GM21526 (cell line): ENCODE data around the gene KLF15.

Experiments used
- ATAC-seq: cut with Tn5 transposase; IDR thresholded peaks from one replicate; pipeline ENCODE4 v1.9.1; 2021; ENCODE audit warnings: moderate library complexity; ENCODE audit not compliant: unreplicated experiment, low FRiP score

KLF15 gene

DNA sequence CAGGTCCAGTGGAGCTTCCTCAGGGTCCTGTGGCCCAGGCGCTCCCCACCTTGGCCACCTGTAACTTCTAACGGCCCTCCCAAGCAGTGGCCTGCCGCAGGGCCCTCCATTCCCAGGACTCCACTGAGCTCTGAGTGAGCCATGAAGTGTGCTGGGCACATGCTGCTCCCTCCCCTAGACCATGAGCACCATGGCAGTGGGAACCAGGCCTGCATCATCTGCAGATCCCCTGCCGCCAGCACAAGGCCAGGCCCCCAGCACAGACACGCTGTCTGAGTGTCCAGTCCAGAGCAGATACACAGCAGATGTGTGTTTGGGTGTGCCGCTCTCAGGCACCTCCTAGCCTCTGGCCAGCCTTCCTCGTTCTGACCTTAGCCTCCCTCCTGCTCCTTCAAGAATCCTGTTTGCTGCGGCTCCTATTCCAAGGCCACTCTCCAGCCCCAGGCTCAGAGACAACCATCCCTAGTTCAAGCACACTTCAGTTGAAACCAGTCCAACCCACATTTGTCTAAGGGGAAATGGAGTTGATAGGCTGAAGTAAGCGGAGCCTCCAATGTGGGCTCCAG, 7.0 kb upstream of the KLF15 start:
- ATAC-seq, result no peak

DNA sequence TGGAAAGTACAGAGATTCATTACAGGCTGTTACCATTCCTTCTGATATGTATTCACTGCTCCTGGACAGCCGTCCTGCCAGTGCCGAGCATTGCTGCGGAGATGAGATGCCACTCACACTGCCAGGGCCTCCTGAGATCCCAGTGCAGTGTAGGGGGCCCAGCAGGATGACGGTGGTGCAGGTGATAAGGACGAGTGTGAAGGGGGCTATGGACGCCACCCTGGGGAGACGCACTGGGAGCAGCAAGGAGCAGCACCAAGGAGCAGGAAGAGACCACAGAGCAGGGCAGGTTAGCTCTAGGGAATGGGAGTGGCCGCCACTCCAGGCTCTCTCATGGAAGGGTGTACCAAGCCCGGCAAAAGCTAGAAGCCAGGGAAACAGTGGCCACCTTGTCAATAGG, 4.0 kb upstream of the KLF15 start:
- no peak for ATAC-seq

DNA sequence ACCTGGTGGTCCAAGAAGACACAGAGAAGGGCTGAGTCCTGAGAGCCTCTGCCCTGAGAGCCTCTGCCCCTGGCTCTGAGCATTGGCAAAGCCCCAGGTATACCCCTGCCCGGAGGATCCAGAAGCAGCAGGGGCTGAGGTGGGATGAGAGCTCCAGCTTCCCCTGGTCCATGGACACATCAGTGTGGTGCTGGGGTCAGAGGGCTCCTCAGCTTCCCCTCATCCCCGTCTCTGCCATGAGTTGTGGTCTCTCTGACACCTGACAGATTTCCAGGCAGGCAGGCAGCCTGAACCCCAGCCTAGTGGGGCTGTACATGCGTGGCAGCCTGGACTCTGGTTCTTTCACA, 3.5 kb upstream of the KLF15 start:
- ATAC-seq, result no peak

DNA sequence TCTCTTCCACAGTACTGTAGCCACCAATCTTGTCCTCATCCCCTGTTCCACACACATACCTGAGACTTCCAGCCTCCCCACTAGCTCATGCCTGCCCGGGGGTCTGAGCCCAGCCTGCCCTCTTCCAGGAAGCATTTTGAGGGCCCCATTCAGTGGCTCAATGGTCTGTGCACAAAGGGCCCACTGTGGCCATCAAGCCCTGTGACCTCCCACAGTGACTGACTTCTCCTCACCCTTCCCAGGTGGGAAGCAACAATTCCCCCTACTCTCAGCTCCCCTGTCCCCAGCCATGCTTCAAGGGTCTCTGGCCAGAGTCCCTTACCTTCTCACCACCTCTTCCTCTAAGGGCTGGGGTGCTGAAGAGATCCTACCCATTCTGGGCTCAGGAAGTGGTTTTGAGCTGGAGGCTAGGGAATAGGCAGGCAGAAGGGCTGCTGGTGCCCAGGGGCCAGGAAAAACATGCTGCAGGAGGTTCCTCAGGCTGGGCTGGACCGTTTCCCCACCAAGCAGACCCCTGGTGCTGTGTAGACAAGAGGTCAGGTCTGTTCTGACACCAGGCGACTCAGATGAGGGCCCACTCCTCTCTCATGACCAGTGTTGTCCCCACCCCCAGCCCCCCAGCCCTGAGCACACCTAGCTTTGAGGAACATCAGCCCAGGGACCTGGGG, 3.0 kb upstream of the KLF15 start:
- ATAC-seq, result no peak

DNA sequence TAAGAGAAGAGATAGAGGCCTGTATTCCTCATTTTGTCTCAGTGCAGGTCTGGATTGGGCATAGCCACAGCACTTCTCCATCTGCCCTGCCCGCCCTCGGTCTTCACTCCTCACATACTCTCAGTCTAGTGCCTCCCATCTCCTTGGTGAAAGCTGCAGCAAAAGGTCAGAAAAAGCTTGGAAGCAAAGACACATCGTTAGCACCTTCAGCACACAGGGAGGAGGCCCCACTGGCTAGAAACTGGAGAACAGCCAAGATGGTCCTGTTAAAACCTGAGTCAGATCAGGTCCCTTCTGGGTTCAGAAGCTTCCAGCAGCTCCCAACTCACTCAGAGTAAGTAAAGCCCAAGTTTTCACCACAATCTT, 1.6 kb upstream of the KLF15 start:
- ATAC-seq, result no peak

DNA sequence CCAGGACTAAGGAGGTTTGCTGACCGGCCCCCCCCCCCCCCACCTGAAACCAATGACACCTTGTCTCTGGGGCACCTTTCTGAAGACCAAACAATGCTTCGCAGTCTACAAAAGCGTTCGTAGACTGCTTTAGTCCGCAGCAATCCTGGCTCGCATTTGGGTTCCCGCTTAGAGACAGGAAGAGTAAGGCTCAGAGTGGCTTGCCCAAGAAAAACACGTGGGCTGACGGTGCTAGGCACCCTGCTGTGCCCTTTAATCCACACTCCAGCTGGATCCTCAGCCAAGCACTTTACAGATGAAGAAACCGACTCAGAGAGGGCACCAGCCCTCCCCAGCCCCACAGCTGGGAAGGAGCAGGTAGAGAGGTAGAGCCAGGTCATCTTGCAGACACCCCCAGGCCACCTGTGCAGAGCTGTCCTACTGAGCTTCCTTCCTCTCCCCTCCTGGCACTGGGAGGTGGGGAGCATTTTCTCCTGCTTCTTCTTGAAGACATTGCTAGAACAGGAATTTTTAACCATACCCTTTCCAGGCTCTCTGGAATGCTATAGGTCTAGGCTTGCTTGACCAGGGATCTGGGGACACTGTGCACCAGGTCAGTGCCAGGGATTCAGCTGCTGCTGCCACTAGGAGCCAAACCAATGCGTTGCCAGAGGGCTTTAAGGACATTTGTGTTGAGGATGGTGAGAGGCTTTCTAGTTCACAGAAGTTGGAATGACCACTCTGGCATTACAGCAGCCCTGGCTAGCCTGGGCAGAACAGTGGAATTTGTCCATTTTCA, 1.0 kb upstream of the KLF15 start:
- no peak for ATAC-seq

DNA sequence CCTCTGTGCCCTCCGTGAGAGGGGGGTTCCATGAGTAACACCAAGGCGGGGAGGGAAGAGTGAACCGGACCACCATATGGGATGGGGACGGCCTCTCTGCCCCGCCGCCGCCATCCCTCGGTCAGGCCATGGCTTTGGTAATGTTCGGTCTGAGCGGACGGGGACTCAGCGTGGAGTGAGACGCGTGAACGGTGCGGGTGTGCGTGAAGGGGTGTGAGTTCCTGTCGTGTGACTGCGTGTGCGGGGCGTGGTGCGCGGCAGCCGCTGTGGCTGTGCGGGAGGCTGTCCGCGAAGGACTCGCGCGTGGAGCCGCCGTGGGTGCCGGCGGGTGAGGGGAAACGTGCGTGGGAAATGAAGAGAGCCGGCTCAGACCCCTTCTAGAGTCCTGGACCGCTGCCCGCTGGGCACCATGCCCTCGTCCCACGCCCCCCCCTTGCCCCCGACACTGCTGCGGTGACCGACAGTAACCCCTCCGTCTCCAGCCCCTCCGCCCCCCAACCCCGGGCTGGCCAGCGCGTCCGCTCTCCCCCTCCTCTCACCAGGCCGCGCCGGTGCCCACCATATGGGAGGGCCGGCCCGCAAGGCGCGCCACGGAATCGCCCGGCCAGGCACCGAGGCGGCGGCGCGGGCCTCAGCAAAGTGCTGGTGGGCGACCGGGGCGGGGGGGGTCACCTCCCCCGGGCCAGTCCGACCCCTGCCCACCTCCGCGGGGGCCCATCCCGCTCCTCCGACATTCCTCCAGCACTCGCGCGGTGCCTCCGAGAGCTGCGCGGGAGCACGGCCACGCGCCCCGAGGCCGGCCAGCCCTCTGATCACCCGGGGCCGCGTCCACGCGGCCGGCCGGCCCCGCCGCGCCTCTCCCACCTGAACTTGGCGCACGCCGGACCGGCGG, 589 bp downstream of the KLF15 start:
- no peak for ATAC-seq

DNA sequence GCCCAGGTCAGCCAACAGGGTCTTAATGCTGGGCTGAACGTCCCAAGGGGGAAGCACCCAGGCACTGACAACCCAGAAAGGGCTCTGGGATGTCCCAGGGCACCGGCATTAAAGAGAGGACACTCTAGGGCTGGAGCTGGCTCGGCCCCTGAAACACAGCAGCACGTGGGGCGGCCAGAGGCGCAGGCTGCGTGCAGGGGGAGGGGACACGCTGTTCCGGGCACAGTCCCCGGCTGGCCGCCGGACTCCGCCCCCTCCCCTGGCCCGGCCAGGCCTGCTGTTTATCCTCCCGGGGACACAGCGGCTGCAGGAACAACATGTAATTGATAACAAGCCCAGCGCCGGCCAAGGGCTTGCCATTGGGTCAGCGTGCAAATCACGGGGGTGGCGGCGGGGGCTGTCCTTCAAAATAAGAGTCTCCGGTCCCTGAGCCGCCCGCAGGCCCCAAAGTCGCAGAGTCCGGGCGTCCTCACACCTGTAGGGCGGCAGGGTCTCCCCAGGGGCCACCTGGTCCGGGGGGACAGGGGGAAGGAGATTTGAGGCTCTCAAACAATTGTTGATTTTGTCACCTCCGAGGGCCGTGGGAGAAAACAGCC, 1.3 kb downstream of the KLF15 start:
- no peak for ATAC-seq

DNA sequence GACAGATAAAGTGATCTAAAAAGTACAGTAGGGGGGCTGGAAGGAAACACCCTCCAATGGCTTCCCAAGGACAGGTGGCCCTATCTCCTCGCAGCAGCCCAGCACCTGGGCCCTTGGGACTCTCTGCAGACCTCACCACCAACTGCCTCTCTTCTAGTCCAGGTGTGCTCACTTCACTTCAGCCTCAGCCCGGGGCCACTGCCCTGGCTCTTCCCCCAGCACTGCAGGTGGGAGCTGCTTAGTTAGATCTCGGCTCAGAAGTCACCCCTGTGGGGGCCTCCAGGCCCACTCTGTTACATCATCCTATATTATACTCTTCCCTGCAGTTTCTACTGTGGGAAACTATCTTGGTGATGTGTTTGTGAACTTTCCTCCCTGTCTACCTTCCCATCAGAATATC, 2.0 kb downstream of the KLF15 start:
- no peak for ATAC-seq

DNA sequence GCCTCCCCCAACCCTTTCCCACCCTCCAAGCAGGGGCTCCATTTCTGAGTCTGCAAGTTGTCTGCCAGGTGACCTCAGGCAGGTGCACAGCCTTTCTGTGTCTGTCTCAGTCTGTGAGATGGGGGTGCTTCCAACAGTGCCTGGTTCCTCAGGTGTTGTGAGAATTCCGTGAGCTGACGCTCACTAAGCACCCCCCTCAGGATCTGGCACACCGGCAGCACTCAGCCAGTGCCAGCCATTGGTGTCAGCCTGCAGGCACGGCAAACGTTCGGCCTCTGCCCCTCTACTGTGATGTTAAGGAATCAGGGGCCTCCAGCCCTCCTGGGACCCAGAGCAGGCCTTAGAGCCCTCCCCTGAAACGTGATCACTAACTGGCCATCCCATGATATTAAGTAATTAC, 2.4 kb downstream of the KLF15 start:
- ATAC-seq, result no peak

DNA sequence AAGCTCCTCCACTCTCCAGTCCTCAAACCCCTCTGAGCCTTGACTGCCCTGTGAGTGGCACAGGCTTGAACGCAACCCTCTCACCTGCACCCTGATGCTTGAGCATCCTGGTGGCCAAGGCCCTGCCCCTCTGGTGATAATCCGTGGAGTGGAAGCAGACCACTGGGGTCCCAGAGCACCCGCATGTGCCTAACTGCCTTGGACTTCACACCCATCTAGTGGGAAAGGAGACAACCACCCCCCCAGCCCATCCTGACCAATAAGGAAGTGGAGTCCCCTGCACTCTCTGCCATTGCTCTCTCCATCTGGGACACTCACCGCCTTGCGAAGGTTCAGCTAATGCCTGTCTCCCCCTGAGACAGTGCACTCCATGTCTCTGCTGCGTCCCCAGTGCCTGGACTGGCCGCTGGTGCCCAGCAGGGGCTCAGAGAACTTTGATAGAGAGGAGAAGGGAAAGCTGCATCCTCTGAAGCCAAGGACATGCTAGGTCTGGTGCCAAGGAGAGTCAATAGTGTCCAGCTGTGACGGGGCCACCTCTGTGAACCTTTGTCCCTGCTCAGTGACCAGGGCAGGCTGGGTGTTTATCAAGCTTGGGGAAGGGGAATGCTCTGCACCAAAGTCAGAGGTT, 3.4 kb downstream of the KLF15 start:
- ATAC-seq, result no peak

DNA sequence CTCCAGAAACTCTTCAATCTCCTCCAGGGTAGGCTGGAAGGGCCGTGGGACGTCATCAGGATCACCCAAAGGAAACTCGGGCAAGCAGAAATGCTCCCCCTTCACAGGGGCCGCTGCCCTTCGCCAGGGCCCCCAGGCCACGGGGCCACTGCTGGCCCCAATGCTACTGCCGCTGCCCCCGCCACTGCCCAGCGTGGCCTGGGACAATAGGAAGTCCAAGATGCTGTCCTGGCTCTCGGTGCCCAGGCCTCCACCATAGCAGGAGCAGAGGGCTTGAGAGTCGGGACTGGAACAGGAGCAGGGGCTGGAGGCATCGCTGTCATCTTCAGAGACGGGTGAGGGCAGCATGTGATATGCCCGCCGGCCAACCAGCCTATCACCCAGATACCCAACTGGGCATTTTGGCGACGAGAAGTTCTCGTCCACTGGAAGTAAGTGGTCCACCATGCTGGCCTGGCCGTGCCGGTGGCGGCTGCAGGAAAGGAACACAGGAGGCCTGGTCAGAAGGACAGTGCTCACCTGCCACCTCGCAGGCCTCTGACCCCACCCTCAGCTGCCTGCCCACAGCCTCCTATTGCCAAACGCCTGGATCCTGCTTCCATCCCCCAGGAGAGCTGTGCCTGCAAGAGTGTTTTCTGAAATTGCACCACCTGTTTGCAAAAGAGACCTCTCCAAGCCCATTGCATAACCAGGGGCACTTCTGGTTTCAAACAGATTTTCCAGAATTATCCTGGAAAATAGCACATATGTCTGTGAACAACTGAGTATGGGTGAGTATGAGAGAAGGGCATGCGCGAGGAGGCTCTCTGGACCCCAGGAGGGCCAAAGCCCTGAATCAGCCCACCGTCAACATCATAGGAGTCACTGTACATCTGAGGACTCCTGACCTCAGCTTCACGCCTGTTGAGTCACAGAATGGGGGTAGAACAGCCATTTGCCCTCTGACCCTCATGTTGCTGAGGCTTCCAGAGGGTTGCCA, 4.4 kb downstream of the KLF15 start:
- no peak for ATAC-seq

DNA sequence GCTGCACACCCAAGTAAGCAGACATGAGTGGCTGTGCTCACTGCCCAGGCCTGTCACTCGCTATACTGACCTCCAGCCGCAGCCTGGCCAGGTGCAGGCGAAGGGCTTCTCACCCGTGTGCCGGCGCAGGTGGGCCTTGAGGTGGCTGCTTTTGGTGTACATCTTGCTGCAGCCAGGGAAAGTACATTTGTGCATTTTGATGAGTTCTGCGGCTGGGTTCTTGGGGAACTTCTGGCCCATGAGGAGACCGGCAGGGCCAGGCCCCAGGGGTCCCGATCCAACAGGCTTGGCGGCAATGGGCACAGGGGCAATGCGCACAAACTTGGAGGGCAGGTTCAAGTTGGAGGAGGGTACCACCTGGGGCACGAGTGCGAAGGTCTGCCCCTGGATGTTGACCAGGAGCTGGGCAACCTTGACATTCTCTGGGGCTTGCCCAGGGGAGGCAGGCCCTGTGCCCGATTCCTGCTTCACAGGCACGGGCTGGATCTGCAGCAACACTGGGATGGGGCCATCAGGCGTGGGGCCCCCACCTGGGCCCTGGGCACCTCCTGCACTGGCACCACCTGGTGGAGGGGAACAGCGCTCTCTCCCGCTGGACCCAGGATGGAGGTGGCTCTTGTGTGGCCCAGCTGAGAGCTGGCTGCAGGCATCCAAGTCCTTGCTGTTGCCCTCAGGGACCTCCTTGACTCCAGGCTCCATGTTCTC, 5.3 kb downstream of the KLF15 start:
- ATAC-seq, result no peak

DNA sequence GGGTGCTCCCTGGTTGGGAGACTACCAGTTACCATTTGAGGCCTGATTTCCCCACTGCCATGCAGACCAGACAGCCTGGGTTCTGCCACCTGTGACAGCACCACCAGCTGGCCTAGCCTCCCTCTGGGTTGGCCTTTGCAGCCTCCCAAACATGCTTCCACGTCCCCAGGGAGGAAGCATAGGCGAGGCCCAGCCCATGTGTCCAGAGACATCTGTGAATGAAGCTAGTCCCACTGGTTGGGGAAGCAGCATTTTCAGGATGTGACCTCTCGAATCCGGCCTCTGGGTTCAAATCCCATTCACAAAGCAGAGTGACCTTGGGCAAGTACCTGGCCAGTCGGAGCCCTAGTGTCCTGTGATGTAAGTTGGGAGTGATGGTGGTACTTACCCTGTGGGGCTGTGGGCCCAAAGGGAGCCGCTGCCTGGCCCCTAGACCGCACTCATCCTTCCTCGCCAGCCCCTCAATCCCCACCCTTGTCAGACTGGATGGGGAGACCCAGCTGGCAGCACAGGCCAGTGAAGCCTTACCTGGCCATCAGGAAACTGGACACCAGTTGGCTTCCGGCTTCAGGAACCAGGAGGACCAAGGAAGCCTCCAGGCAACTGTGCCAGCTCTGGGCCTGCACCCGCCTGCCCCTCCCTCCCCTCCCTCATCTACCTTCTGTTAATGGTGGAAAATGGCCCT, 6.0 kb downstream of the KLF15 start:
- ATAC-seq, result no peak

DNA sequence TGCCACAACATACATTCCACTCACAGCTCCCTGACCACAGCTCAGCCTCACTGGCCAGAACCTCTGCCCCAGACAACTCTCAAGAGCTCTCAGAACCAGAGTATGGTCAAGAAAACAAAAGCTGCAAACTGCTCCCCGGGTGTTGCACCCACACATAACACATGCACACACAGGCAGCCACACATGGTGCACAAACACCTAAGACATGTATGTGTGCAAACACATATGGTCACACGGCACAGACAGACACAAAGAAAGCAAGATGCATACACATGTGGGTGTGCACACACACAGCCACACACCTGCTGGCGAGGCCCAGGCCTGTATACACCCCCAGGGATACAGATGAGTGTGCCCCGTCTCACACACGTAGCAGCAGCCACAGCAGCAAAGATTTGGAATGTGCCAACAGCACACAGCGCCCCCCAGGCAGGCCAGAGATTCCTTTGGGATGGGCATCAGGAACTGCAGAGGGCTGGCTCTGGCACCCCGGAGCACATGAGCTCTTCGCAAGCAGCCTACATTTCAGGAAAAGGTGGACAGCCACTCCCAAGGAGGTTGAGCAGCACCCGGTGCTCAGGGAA, 6.6 kb downstream of the KLF15 start:
- no peak for ATAC-seq

DNA sequence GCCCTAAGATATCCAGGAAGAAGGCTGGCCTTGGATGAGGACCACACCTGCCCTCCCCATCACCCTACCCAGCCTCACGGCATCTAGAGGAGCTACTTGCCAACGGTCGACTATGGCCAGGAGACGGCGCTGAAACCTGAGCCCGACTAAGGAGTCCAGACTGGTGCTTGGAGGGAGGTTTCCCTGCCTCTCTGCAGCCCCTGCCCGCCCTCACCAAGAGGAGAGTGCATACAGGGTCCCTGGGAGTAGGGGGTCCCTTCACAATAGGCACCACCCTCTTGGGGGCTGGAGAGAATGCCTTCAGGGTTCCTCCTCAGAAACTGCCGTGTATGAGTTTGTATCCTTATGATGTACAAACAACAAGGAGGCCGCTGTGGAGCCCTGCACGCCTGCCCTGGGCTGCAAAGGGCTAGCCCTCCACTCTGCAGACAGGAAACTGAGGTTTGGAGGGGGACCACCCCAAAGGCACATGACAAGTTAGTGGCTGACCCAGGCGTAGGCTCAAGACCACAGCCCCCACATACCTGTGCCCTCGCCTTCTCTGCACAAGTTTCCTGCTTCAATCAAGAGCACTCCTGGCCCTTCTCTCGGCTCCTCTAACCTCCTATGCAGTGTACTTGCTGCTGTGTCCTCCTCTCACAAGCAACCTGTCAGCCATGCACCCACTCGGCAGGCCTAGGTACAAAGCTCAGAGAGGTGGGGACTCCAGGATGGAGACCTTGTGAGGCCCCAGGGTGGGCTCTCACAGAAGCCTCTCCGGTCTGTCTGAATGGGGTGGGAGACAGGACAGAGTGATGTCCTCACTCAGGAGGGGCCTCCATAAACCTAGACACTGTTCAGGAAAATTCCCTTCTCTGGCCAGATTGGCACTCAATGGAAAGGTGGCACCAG, 7.4 kb downstream of the KLF15 start:
- ATAC-seq, result no peak

DNA sequence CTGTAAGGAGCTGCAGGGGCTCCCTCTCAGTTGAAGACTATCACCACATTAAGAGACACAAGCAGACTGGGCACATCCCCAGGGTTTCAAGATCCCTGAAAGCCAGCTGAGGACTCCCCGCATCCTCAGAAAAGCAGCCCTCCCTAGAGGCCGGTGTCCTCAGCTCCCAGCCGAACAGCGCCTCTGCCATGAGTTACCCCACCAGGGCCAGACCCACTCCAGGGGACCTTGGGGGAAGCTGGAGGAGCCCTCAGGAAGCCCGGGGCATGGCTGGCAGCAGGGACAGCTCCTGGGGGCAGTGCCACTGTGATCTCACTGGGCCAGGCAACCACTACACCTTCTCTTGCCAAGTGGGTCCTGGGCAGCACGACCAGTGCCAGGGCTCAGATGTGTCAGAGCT, 8.1 kb downstream of the KLF15 start:
- no peak for ATAC-seq
